Measurements from ENCODE around the gene ZNF878. TPM values are rescaled to one million over a fixed set of nuclear protein-coding genes. Genes with fewer than 3 reads are reported as not detected.
A peak's percentile ranks its signal among the peaks of the same experiment; 100 is the strongest.

ZNF878 gene
- total and polyA plus RNA-seq, 2 of the 8 experiments (the other 6 are each of a cell fraction or from before 2014, with no cell fraction given): 0.91 to 9.1 TPM

DNA sequence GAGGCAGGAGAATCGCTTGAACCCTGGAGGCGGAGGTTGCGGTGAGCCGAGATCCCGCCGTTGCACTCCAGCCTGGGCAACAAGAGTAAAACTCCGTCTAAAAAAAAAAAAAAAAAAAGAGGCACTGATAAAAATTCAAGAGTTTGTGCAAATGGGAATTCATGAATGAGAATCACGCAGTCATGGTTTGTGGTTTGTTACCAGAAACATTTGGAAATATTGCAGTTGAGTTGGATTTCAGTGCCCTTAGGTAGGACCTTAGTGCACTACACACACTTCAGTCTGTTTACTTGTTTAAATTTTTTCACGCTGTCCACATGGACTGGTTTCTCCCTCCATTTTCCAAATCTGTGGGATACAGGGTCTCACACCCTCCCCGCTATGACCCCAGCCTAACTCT is 40.2 kb upstream of the ZNF878 start:
- Histone ChIP-seq H4K5ac (ENCODE audit: insufficient read length, low read depth, low read length) (no peak overlapping the region), H3K9me3 (ENCODE audit: insufficient read depth in 2 of 2, low read depth in 1 of 2, low read length in 1 of 2) (peaks cover 4 to 10% of the 10 kb centered on the region in 2 experiments; a peak in 2 of 4 replicates), H3K4me2 (ENCODE audit: insufficient read depth in 1 of 2, low read depth in 2 of 2, low read length in 2 of 2) (peak overlapping the region; percentile 79 to 90), H2BK5ac (ENCODE audit: low read depth, low read length) (no peak overlapping the region; the same call in 1 of the 2 replicates), H3K27me3 (replicated peaks in 1 of 4; ENCODE audit: control insufficient read depth in 3 of 4, extremely low read depth in 1 of 4, insufficient read depth in 3 of 4, low read length in 3 of 4) (no peaks in the 10 kb centered on the region), H2AFZ (ENCODE audit: low read length) (no peak overlapping the region), H3K4ac (replicated peaks; ENCODE audit: insufficient read length, low read depth, low read length) (no peak overlapping the region), H3K14ac (ENCODE audit: insufficient read length) (no peak overlapping the region), H3K23ac (ENCODE audit: insufficient read length) (no peak overlapping the region), H3K79me1 (ENCODE audit: low read depth, low read length) (peaks cover 3% of the 10 kb centered on the region; the same call in 1 of the 2 replicates), H3K4me3 (ENCODE audit: extremely low read depth in 1 of 4, insufficient read depth in 2 of 4, low read depth in 3 of 4, low read length in 4 of 4) (peak overlapping the region; percentile 62 to 93 (median 76)), H3K56ac (replicated peaks; ENCODE audit: insufficient read length, low read depth, low read length) (no peak overlapping the region), H4K8ac (ENCODE audit: extremely low read depth, insufficient read depth, low read length) (no peak overlapping the region; the same call in 1 of the 2 replicates), H3K36me3 (ENCODE audit: control insufficient read depth in 2 of 4, insufficient read depth in 4 of 4, low read length in 3 of 4) (peaks cover 2 to 33% (median 17%) of the 10 kb centered on the region in 4 experiments; a peak in 6 of 8 replicates), H2BK120ac (replicated peaks; ENCODE audit: low read depth, low read length) (no peak overlapping the region), H3K23me2 (ENCODE audit: low read depth, low read length) (0 out of 2 replicates have a peak, but pooled peaks cover 2% of the 10 kb centered on the region), H4K20me1 (replicated peaks in 1 of 2; ENCODE audit: control insufficient read depth in 1 of 2, insufficient read depth in 2 of 2, low read length in 2 of 2) (no peaks in the 10 kb centered on the region), H2BK12ac (ENCODE audit: low read depth, low read length) (no peak overlapping the region), H3K18ac (ENCODE audit: extremely low read depth, low read length) (no peak overlapping the region; the same call in 1 of the 2 replicates), H3K4me1 (replicated peaks in 1 of 4; ENCODE audit: control insufficient read depth in 3 of 4, insufficient read depth in 4 of 4, low read length in 3 of 4) (no peaks in the 10 kb centered on the region; a peak in 1 of 7 replicates), H3K9ac (replicated peaks in 1 of 4; ENCODE audit: extremely low read depth in 1 of 4, low read depth in 3 of 4, low read length in 3 of 4) (peak overlapping the region; percentile 89 to 94 (median 91)), H2BK15ac (ENCODE audit: low read length) (no peak overlapping the region), H2BK20ac (ENCODE audit: low read length) (no peak overlapping the region), H3K27ac (ENCODE audit: low read depth, low read length) (no peak overlapping the region), H3K79me2 (ENCODE audit: control insufficient read depth in 1 of 2, insufficient read depth in 2 of 2, low read length in 2 of 2) (peaks cover 0 to 42% of the 10 kb centered on the region in 2 experiments; a peak in 3 of 4 replicates), H2AK5ac (ENCODE audit: low read depth, low read length) (no peak overlapping the region), H4K91ac (replicated peaks; ENCODE audit: insufficient read length, low read length) (no peak overlapping the region)
- TF ChIP-seq, protein P1, sequence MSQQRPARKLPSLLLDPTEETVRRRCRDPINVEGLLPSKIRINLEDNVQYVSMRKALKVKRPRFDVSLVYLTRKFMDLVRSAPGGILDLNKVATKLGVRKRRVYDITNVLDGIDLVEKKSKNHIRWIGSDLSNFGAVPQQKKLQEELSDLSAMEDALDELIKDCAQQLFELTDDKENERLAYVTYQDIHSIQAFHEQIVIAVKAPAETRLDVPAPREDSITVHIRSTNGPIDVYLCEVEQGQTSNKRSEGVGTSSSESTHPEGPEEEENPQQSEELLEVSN (IDR thresholded peaks at IDR 0.05): peak; percentile 42; the same call in 1 of the 2 replicates
- no peak for TF ChIP-seq TAF7 (optimal IDR thresholded peaks at IDR 0.05; ENCODE audit: borderline replicate concordance, low read depth, low read length)
- ChIA-PET POLR2A (ENCODE audit: partially characterized antibody) (interaction anchor here (0.7 to 4.8 kb wide), 9 partner anchors 10 to 556 kb away, joined by 3 to 24 read pairs (median 7); partner anchors contain the start of genes ZNF20 and ZNF844), CTCF (ENCODE audit: partially characterized antibody) (interaction anchor here (1.1 to 3.2 kb wide), 4 partner anchors 10 to 48 kb away, joined by 3 to 28 read pairs (median 13); partner anchors contain the start of gene ZNF20)
- FAIRE-seq (no peak), DNase-seq (ENCODE audit: low read depth in 1 of 2, low spot score in 2 of 2) (no peak)
- 44% methylated on average over 4 of the region's 10 CpGs; no CpG with 5 or more reads in 1 of the 2 experiments for WGBS, 2 experiments (ENCODE audit: extremely low coverage in 1 of 2, insufficient coverage in 1 of 2, insufficient read length in 1 of 2, insufficient replicate concordance in 2 of 2, low coverage in 1 of 2, low lambda C conversion rate in 2 of 2, missing lambda C conversion rate in 1 of 2)

Data from H1 (cell line).